ENCODE results near the gene MBD6. TPM values are rescaled to one million over a fixed set of nuclear protein-coding genes. Genes with fewer than 3 reads are reported as not detected.

The MBD6 gene
- total and polyA plus RNA-seq, 2 of the 8 experiments (the other 6 are each of a cell fraction or from before 2014, with no cell fraction given) = 3.9 to 32.3 TPM

GRCh38 chr12:57513266-57513665 lies 9.4 kb upstream of the MBD6 start:
- Histone ChIP-seq H4K5ac (ENCODE audit: insufficient read length, low read depth, low read length) (no peak overlapping the region), H2BK15ac (ENCODE audit: low read length) (no peak overlapping the region), H2BK5ac (ENCODE audit: low read depth, low read length) (no peak overlapping the region), H3K27ac (ENCODE audit: low read depth, low read length) (no peak overlapping the region), H4K20me1 (replicated peaks in 1 of 2; ENCODE audit: control insufficient read depth in 1 of 2, insufficient read depth in 2 of 2, low read length in 2 of 2) (peaks cover 3 to 12% of the 10 kb centered on the region in 2 experiments), H3K23ac (ENCODE audit: insufficient read length) (no peak overlapping the region), H3K4me3 (ENCODE audit: extremely low read depth in 1 of 4, insufficient read depth in 2 of 4, low read depth in 3 of 4, low read length in 4 of 4) (no peak overlapping the region), H3K79me2 (ENCODE audit: control insufficient read depth in 1 of 2, insufficient read depth in 2 of 2, low read length in 2 of 2) (peaks cover 0 to 7% of the 10 kb centered on the region in 2 experiments; a peak in 2 of 4 replicates), H3K4me1 (replicated peaks in 1 of 4; ENCODE audit: control insufficient read depth in 3 of 4, insufficient read depth in 4 of 4, low read length in 3 of 4) (no peaks in the 10 kb centered on the region), H2BK12ac (ENCODE audit: low read depth, low read length) (no peak overlapping the region), H2AK5ac (ENCODE audit: low read depth, low read length) (no peak overlapping the region), H3K14ac (ENCODE audit: insufficient read length) (no peak overlapping the region), H4K8ac (ENCODE audit: extremely low read depth, insufficient read depth, low read length) (no peak overlapping the region), H2BK120ac (replicated peaks; ENCODE audit: low read depth, low read length) (no peak overlapping the region), H3K4me2 (ENCODE audit: insufficient read depth in 1 of 2, low read depth in 2 of 2, low read length in 2 of 2) (no peak overlapping the region), H3K4ac (replicated peaks; ENCODE audit: insufficient read length, low read depth, low read length) (no peak overlapping the region), H3K56ac (replicated peaks; ENCODE audit: insufficient read length, low read depth, low read length) (no peak overlapping the region), H3K79me1 (ENCODE audit: low read depth, low read length) (no peaks in the 10 kb centered on the region; the same call in 1 of the 2 replicates), H3K9ac (replicated peaks in 1 of 4; ENCODE audit: extremely low read depth in 1 of 4, low read depth in 3 of 4, low read length in 3 of 4) (no peak overlapping the region), H3K36me3 (ENCODE audit: control insufficient read depth in 2 of 4, insufficient read depth in 4 of 4, low read length in 3 of 4) (peaks cover 56 to 95% (median 78%) of the 10 kb centered on the region in 4 experiments), H3K23me2 (ENCODE audit: low read depth, low read length) (no peaks in the 10 kb centered on the region), H3K27me3 (replicated peaks in 1 of 4; ENCODE audit: control insufficient read depth in 3 of 4, extremely low read depth in 1 of 4, insufficient read depth in 3 of 4, low read length in 3 of 4) (no peaks in the 10 kb centered on the region), H2AFZ (ENCODE audit: low read length) (no peak overlapping the region), H2BK20ac (ENCODE audit: low read length) (no peak overlapping the region), H3K9me3 (ENCODE audit: insufficient read depth in 2 of 2, low read depth in 1 of 2, low read length in 1 of 2) (no peaks in the 10 kb centered on the region), H3K18ac (ENCODE audit: extremely low read depth, low read length) (no peak overlapping the region), H4K91ac (replicated peaks; ENCODE audit: insufficient read length, low read length) (no peak overlapping the region)
- WGBS, 2 experiments (ENCODE audit: extremely low coverage in 1 of 2, insufficient coverage in 1 of 2, insufficient read length in 1 of 2, insufficient replicate concordance in 2 of 2, low coverage in 1 of 2, low lambda C conversion rate in 2 of 2, missing lambda C conversion rate in 1 of 2) = 86% methylated on average over 4 of the region's 5 CpGs; no CpG with 5 or more reads in 1 of the 2 experiments
- CTCF ChIA-PET (ENCODE audit: partially characterized antibody) = interaction anchor here (0.5 to 1.2 kb wide), 6 partner anchors 22 to 883 kb away, joined by 3 to 4 read pairs (median 3); partner anchors contain the start of gene BAZ2A
- FAIRE-seq (no peak), DNase-seq (ENCODE audit: low read depth in 1 of 2, low spot score in 2 of 2) (no peak)
- POLR2A ChIA-PET (ENCODE audit: partially characterized antibody) = interaction anchor here (1.1 to 3.9 kb wide), 4 partner anchors 6 to 25 kb away, joined by 4 to 60 read pairs (median 17); partner anchors contain the start of genes DDIT3 and MBD6
- no peak for TF ChIP-seq KDM1A (IDR thresholded peaks at IDR 0.05; ENCODE audit: borderline replicate concordance, low read length)
- no peak for TF ChIP-seq TEAD4 (IDR thresholded peaks at IDR 0.05; ENCODE audit: low read depth, low read length)
- no peak for TF ChIP-seq MAFK (IDR thresholded peaks at IDR 0.05; ENCODE audit: low read depth, low read length)
- TF ChIP-seq SRF (IDR thresholded peaks at IDR 0.05; ENCODE audit: low read depth, low read length) = no peak
- TF ChIP-seq BACH1 (IDR thresholded peaks at IDR 0.05; ENCODE audit: low read length) = no peak
- no peak for TF ChIP-seq SP1 (IDR thresholded peaks at IDR 0.05; ENCODE audit: low read depth, low read length)
- TF ChIP-seq SIRT6 (IDR thresholded peaks at IDR 0.05; ENCODE audit: low read length) = no peak
- TF ChIP-seq HDAC2 (IDR thresholded peaks at IDR 0.05; ENCODE audit: borderline replicate concordance in 1 of 2, low read depth in 2 of 2, low read length in 2 of 2) = no peak

Measured in H1 (cell line).